Tracheal epithelial cell (primary cell): ENCODE data around the gene BSCL2. TPM values are rescaled to one million over a fixed set of nuclear protein-coding genes. Genes with fewer than 3 reads are reported as not detected.

ENCODE experiments used
- total RNA-seq: library from RNA; depleted of rRNA; stranded (reverse); fragments of >200 nt; gene quantifications from 2 replicates; pipeline ENCODE4 v1.2.1, GENCODE V29; 2014

BSCL2 gene
- 27.0 and 61.6 TPM in 2 replicates for total RNA-seq

DNA sequence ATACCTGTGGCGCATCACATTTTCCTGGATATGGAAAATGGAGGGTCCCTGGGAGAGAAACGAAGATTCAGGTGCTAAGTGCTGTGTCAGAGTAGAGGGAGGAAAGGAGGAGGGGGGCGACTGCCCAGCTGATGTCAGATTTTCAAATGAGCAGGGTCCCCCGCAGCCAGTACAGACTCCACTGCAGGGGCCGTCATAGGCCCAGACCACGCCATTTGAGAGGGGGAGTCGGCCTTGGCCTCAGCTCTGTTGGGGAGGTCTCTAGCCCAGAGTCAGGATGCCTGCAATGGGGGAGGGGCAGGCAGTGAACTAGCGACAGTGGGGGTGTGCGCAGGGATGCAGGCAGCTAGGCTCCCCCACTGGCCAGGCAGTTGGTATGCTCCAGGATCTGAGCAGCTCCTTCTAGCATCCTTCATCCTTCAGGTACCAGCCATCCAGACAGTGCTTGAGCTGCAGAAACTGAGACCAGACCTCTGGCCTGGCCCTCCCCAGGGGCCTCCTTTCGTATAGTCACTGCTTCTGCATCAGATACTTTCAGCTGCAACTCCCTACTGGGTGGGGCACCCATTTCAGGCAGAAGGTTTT lies at the start of gene BSCL2, which contains the start of gene GNG3:
TSS of gene BSCL2 (minus strand) at position 148 of the 585 bp plus-strand sequence. CDS start 229 bp downstream, outside the sequence.
TSS of gene GNG3 (plus strand) at position 400 of the 585 bp plus-strand sequence. CDS start 620 bp downstream, outside the sequence.

DNA sequence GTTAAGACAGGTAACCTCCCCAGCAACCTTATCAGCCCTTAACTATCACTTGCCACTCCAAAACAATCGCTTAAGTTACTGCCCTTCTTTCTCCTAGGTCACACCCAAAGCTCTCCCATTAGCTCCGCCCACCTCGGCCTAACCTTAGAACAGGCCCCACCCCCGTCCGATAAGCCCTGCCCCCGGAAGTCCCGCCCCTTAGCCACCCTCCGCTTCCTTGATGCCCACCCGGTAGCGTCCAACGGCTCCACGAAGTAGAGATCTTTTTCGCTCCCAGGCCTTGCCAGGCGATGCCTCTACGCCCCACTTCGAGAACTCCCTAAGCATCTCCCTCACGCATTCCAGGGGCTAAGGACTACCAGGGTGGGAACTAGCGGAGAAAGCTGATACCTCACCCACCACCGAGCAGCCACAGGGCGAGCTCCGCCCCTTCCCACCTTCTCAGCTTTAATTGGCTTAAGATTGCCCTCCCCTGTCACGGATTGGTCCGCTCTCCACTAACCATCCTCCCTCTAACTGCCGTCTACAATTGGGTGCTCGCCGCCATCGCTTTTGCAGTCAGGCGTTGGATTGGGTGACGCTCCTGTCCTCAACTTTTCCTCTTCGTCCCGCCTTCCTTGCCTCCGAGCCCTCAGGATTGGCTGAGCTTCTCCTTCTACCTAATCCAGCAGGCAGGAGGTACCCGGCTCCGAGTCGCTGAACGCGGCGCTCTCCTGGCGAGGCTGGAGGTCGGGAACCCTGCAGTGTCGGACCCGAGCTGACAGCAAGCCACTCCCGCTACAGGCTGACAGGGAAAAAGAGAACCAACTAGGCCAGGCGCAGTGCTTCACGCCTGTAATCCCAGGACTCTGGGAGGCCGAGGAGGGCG lies 46.7 kb upstream of the BSCL2 start, which contains the start of gene ZBTB3:
TSS of gene ZBTB3 (minus strand) at position 425 of the 868 bp plus-strand sequence. CDS start 496 bp downstream, outside the sequence.

DNA sequence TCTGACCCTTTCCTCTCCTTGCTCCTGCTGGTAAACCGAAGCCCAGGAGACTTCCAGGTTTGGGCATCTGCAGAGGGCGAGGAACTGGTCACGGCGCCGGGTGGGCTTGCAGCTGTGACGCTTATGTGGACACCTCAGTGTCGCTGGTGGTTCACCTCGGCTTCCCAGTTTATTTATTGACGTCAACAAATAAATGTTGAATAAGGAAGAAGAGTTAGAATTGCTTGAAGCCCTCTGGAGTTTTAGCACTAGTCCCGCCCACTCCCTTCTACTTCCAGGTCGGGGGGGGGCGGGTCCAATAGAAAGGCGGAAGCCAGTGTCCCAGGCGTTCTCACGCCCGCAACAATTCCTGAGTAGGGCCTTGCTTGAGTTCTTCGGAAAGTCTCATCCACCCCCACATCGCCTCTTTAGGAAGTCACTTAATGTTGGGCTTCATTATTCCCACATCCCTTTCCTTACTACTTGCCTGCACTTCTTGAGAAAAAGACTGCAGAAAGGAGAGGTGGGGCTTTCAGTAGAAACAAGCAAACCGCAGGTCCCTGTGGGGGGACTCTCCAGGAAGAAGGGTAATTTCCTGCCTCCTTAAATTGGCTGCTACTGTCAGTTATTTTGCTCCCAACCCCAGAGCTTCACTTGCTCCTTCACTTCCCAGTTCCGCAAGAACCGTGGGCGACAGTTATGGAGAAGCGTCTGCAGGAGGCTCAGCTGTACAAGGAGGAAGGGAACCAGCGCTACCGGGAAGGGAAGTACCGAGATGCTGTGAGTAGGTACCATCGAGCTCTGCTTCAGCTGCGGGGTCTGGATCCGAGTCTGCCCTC lies 21.2 kb upstream of the BSCL2 start, which contains the start of gene TTC9C:
TSS of gene TTC9C (plus strand) at position 316 of the 818 bp plus-strand sequence. CDS start at position 679, 363 bp downstream.

DNA sequence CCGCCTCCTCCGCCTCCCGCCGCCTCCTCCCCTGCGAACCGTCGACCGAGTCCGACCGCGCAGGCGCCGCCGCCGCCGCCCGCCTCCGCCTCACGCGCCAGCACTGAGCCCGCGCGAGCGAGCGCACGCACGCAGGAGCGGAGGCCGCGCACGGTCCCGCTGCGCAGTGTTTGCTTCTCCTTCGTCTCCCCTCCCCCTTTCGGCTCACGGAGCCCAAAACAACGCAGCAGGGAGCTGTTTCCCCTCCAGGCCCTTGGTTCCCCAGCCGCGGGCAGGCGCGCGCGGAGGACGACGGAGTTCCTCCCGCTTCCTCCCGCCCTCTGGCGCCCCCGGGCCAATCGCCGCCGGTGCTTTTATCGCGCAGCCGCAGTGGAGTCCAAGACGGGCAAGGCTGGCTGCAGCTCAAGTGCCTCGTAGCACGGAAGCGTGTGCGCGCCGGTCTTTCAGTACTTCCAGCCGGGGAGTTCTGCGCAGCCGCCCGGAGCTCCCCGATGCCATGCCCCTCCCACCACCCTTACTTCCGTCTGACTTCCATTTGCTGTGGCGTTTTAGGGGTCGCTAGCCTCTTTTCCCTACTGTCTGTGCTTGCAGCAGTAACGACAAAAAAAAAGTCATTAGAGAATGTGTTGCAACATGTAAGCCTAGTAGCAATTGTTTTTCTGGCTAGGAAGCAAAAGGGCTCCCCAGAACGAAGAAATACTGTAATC lies 20.1 kb upstream of the BSCL2 start, which contains the start of gene HNRNPUL2:
TSS of gene HNRNPUL2 (minus strand) at position 293 of the 707 bp plus-strand sequence. CDS start 301 bp downstream, outside the sequence.

DNA sequence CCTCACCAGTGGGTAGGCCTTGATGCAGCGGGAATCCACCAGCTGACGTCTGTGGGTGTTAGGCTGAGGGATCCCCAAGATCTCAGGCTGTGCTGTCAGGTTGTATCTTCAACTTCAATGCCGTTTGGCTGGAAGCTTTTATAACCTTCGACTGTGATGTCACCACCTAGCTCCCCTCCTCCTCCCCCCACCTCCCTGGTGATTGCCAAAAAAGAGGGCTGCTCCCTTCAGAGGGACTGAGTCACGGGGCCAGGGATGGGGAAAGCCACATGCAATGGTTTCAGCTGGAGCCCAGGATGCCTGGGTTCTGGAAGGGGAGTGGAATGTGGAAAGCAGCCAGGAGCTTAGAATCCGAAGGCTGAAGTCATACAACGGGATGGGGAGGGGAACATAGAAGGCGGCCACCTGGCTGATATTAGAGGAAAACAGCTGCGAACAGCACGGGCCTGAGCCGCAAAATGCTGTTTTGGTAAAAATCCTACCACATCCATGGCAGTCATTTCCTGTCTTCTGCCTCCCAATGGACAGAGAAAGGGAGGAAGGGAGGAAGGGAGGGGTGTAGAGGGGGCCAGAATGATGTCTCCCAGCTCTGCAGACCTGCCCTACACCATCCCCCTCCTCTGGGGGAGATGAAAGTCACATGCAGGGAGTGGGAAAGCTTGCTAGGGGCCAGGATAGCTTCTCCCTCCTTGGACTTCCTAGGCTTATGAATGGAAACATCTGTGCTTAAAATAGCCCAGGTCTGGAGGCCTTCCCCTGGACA lies 17.6 kb downstream of the BSCL2 start, which contains the start of gene LRRN4CL:
TSS of gene LRRN4CL (minus strand) at position 110 of the 763 bp plus-strand sequence. CDS start 1,022 bp downstream, outside the sequence.

DNA sequence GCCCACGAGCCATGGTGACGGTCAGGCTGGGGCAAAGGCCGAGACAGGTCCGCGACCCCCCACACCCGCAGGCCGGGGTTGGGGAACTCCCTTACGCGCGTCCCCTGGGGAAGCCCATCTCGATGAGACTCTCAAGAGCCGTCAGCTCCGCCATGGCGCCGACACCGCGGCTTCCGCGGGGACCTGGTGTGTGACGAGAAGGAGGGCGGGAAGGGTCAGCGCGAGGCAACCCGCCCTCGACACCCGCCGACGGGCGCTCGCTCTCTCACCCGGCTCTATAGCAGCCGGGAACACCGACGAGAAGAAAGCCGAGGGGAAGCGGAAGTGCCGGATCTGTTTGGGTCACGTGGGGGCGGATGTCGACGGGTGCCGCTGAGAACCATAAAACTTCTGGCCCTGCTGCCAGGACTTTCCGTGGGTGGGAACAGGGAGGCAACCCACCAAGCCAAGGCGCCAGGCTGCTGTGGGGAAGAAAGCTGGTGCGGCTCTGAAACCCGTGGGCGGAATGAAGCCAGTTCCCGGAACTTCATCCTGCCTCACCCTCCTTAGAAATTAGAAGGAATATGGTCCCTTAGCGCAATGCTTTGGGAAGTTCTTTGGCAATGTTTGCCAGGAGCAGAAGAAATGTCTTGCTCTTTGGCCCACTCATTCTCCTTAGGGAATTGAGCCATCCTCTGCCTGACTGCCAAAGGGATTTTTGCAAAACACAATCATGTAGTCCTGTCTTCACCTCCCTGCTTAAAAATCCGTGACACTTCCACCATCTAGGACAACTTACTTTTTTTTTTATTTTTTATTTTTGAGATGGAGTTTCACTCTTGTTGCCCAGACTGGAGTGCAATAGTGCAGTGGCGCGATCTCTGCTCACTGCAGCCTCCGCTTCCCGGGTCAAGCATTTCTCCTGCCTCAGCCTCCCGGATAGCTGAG lies 28.2 kb downstream of the BSCL2 start, which contains the start of gene UBXN1:
TSS of gene UBXN1 (minus strand) at position 304 of the 927 bp plus-strand sequence. CDS start at position 154, 150 bp downstream.

DNA sequence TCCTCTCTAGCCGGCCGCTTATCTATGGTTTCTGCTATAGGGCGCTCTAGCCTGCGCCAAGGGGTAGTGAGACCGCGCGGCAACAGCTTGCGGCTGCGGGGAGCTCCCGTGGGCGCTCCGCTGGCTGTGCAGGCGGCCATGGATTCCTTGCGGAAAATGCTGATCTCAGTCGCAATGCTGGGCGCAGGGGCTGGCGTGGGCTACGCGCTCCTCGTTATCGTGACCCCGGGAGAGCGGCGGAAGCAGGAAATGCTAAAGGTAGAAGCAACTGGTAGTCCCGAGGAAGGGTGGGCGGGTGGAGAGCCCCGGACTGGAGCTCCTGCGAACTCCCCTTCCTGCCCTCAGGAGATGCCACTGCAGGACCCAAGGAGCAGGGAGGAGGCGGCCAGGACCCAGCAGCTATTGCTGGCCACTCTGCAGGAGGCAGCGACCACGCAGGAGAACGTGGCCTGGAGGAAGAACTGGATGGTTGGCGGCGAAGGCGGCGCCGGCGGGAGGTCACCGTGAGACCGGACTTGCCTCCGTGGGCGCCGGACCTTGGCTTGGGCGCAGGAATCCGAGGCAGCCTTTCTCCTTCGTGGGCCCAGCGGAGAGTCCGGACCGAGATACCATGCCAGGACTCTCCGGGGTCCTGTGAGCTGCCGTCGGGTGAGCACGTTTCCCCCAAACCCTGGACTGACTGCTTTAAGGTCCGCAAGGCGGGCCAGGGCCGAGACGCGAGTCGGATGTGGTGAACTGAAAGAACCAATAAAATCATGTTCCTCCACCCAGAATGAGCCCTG lies 35.4 kb downstream of the BSCL2 start, which contains the start of the genes LBHD1 and UQCC3:
TSS of gene LBHD1 (minus strand) at position 660 of the 782 bp plus-strand sequence. CDS start 2,236 bp downstream, outside the sequence.
TSS of gene UQCC3 (plus strand) at position 66 of the 782 bp plus-strand sequence. CDS start at position 139, 73 bp downstream.

DNA sequence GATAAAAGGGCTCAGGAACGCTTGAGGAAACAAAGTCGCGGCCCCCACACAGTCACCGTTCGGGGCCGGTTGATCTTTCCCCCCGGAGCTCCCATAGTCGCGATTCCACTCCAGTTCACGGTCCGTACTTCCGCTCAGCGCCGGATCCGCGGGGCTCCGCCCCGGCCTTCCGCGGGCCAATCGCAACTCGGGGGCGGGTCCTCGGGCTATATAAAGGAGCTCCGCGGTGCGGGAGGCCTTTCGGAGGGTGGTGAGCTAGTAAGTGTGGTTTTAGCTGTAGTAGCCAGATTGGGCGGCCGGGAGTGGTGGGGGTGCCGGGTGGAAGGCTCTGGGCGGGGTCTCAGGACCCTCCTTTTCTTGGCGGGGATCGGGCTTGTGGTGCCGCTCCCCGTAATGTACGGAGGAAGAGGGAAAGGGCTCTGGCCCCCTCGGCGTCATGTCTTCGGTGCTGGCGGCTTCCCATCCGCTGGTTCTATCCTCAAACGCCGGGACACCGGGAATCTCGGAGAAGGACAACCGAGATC lies 42.1 kb downstream of the BSCL2 start, which contains the start of the genes C11orf98 and CSKMT:
TSS of gene C11orf98 (minus strand) at position 136 of the 524 bp plus-strand sequence. CDS start at position 95, 41 bp downstream.
TSS of gene CSKMT (plus strand) at position 238 of the 524 bp plus-strand sequence. CDS start 568 bp downstream, outside the sequence.

DNA sequence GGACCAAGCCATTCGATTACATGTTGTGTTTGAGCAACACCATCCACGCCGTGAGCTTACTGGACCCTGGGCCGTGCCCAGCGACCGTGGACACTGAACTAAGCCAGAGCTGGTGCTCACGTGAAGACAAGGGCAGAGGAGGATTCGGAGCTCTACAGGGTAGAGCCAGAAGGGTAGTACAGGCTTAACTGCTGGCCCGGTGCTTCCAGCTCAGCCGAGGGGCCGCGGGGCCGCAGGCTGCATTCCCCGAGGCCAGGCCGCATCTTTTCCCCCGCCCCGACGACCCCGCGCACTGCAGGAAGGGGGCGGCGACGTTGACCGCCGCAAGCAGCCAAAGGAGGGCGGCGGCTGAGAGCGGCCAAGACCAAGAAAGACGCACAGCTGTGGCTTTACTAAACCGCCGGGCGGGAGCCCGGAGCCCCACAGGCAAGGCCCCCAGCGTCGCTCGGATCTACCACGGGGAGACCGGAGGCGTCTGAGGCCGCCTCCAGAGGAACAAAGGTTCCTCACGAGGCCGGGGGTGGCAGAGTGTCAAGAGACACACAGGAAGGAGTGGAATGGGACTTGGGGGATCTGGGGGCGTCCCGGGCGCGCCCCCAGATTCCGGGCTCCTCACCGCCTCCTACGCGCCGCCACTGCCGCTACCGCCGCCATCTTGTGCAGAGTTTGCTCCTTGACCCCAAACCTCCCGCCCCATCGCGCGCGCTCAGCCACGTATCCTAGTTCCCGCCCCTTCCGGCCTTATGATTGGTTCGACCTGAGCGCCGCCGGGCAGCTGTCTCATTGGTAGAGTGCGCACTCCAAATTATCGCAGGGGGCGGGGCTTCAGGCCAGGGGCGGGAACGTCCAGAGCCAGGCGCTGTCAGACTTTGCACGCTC lies 61.0 kb downstream of the BSCL2 start, which contains the start of gene GANAB:
TSS of gene GANAB (minus strand) at position 668 of the 879 bp plus-strand sequence. CDS start at position 654, 14 bp downstream.

Other genes starting within 250 kb of the BSCL2 start
- gene AHNAK, start 160.6 kb downstream of the BSCL2 start, total RNA-seq: 448 and 668 TPM in 2 replicates
- gene EEF1G, start 133.5 kb downstream of the BSCL2 start, total RNA-seq: 1,841 and 2,603 TPM in 2 replicates
- 7.0 and 9.0 TPM in 2 replicates for gene TUT1, start 115.9 kb downstream of the BSCL2 start, total RNA-seq
- 141 and 164 TPM in 2 replicates for gene MTA2, start 105.6 kb downstream of the BSCL2 start, total RNA-seq
- 12.1 and 17.8 TPM in 2 replicates for gene EML3, start 94.6 kb downstream of the BSCL2 start, total RNA-seq
- 1.4 and 3.0 TPM in 2 replicates for gene ROM1, start 94.2 kb downstream of the BSCL2 start, total RNA-seq
- gene B3GAT3, start 85.4 kb downstream of the BSCL2 start, total RNA-seq: 45.1 and 50.5 TPM in 2 replicates
- gene GANAB, start 60.8 kb downstream of the BSCL2 start, total RNA-seq: 132 and 144 TPM in 2 replicates
- 25.8 and 30.5 TPM in 2 replicates for gene INTS5, start 54.1 kb downstream of the BSCL2 start, total RNA-seq
- gene C11orf98, start 42.2 kb downstream of the BSCL2 start, total RNA-seq: 23.9 and 32.8 TPM in 2 replicates
- 4.3 and 26.0 TPM in 2 replicates for gene CSKMT, start 42.1 kb downstream of the BSCL2 start, total RNA-seq
- gene UQCC3, start 35.8 kb downstream of the BSCL2 start, total RNA-seq: 11.6 and 20.2 TPM in 2 replicates
- gene LBHD1, start 35.2 kb downstream of the BSCL2 start, total RNA-seq: 0.85 and 0.96 TPM in 2 replicates
- gene UBXN1, start 28.4 kb downstream of the BSCL2 start, total RNA-seq: 172 and 236 TPM in 2 replicates
- under 0.01 and 0.21 TPM in 2 replicates for gene LRRN4CL, start 17.9 kb downstream of the BSCL2 start, total RNA-seq
- not detected in 2 replicates for gene GNG3, start 252 bp upstream of the BSCL2 start, total RNA-seq
- 6.0 and 7.2 TPM in 2 replicates for gene HNRNPUL2, start 20.0 kb upstream of the BSCL2 start, total RNA-seq
- gene TTC9C, start 21.1 kb upstream of the BSCL2 start, total RNA-seq: 19.5 and 36.2 TPM in 2 replicates
- gene ZBTB3, start 46.7 kb upstream of the BSCL2 start, total RNA-seq: 9.9 and 11.5 TPM in 2 replicates
- 71.8 and 86.8 TPM in 2 replicates for gene POLR2G, start 54.2 kb upstream of the BSCL2 start, total RNA-seq
- gene TAF6L, start 64.0 kb upstream of the BSCL2 start, total RNA-seq: 13.3 and 21.1 TPM in 2 replicates
- 39.3 and 46.3 TPM in 2 replicates for gene TMEM179B, start 80.0 kb upstream of the BSCL2 start, total RNA-seq
- gene TMEM223, start 84.6 kb upstream of the BSCL2 start, total RNA-seq: 25.8 and 29.6 TPM in 2 replicates
- 8.5 and 11.8 TPM in 2 replicates for gene NXF1, start 98.0 kb upstream of the BSCL2 start, total RNA-seq
- 24.9 and 27.2 TPM in 2 replicates for gene STX5, start 124.6 kb upstream of the BSCL2 start, total RNA-seq
- not detected in 2 replicates for gene TEX54, start 125.4 kb upstream of the BSCL2 start, total RNA-seq
- 85.3 and 91.8 TPM in 2 replicates for gene WDR74, start 132.2 kb upstream of the BSCL2 start, total RNA-seq
- gene SLC3A2, start 173.5 kb upstream of the BSCL2 start, total RNA-seq: 423 and 762 TPM in 2 replicates
- not detected in 2 replicates for gene CHRM1, start 213.9 kb upstream of the BSCL2 start, total RNA-seq